ENCODE measurements around the gene CNR2. TPM values are rescaled to one million over a fixed set of nuclear protein-coding genes. Genes with fewer than 3 reads are reported as not detected.

CNR2 gene
- total RNA-seq, 1 donor from 2014 or later: not detected

- H3K27ac Mint-ChIP-seq (ENCODE audit: unreplicated experiment): no peak overlapping the region
- H3K36me3 Mint-ChIP-seq (ENCODE audit: low read depth, unreplicated experiment): no peaks in the 10 kb centered on the region
- H3K4me1 Mint-ChIP-seq (ENCODE audit: unreplicated experiment): peaks cover 4% of the 10 kb centered on the region
- no peaks in the 10 kb centered on the region for H3K9me3 Mint-ChIP-seq (ENCODE audit: unreplicated experiment)
- TF ChIP-seq CTCF (IDR thresholded peaks at IDR 0.05; ENCODE audit: unreplicated experiment): no peak
- H3K4me3 Mint-ChIP-seq (ENCODE audit: unreplicated experiment): no peak overlapping the region
- H3K27me3 Mint-ChIP-seq (ENCODE audit: unreplicated experiment): peaks cover 1% of the 10 kb centered on the region
- DNase-seq (ENCODE audit: low spot score): no peak
These were observed 27.9 kb downstream of the CNR2 start for GRCh38 chr1:23885222-23885621.

GRCh38 chr1:23882746-23883145, 30.4 kb downstream of the CNR2 start:
- peaks cover 8% of the 10 kb centered on the region for H3K9me3 Mint-ChIP-seq (ENCODE audit: unreplicated experiment)
- no peak for TF ChIP-seq CTCF (IDR thresholded peaks at IDR 0.05; ENCODE audit: unreplicated experiment)
- H3K27me3 Mint-ChIP-seq (ENCODE audit: unreplicated experiment): no peaks in the 10 kb centered on the region
- no peak overlapping the region for H3K4me3 Mint-ChIP-seq (ENCODE audit: unreplicated experiment)
- H3K36me3 Mint-ChIP-seq (ENCODE audit: low read depth, unreplicated experiment): peaks cover 7% of the 10 kb centered on the region
- DNase-seq (ENCODE audit: low spot score): no peak
- H3K27ac Mint-ChIP-seq (ENCODE audit: unreplicated experiment): no peak overlapping the region
- peaks cover 4% of the 10 kb centered on the region for H3K4me1 Mint-ChIP-seq (ENCODE audit: unreplicated experiment)

- no peak overlapping the region for H3K27ac Mint-ChIP-seq (ENCODE audit: unreplicated experiment)
- peaks cover 12% of the 10 kb centered on the region for H3K36me3 Mint-ChIP-seq (ENCODE audit: low read depth, unreplicated experiment)
- H3K4me3 Mint-ChIP-seq (ENCODE audit: unreplicated experiment): no peak overlapping the region
- H3K4me1 Mint-ChIP-seq (ENCODE audit: unreplicated experiment): no peaks in the 10 kb centered on the region
- H3K27me3 Mint-ChIP-seq (ENCODE audit: unreplicated experiment): no peaks in the 10 kb centered on the region
- H3K9me3 Mint-ChIP-seq (ENCODE audit: unreplicated experiment): peaks cover 9% of the 10 kb centered on the region
- DNase-seq (ENCODE audit: low spot score): no peak
- no peak for TF ChIP-seq CTCF (IDR thresholded peaks at IDR 0.05; ENCODE audit: unreplicated experiment)
These were observed 33.4 kb downstream of the CNR2 start for GRCh38 chr1:23879809-23880208.

- Mint-ChIP-seq H3K27ac (ENCODE audit: unreplicated experiment) (no peak overlapping the region), H3K4me3 (ENCODE audit: unreplicated experiment) (no peak overlapping the region), H3K27me3 (ENCODE audit: unreplicated experiment) (no peaks in the 10 kb centered on the region), H3K9me3 (ENCODE audit: unreplicated experiment) (peaks cover 9% of the 10 kb centered on the region), H3K36me3 (ENCODE audit: low read depth, unreplicated experiment) (peaks cover 12% of the 10 kb centered on the region), H3K4me1 (ENCODE audit: unreplicated experiment) (no peaks in the 10 kb centered on the region)
- DNase-seq (ENCODE audit: low spot score): no peak
- TF ChIP-seq CTCF (IDR thresholded peaks at IDR 0.05; ENCODE audit: unreplicated experiment): no peak
These were observed 34.5 kb downstream of the CNR2 start for GRCh38 chr1:23878668-23879067.

GRCh38 chr1:23875382-23875781, 37.8 kb downstream of the CNR2 start:
- no peak for TF ChIP-seq CTCF (IDR thresholded peaks at IDR 0.05; ENCODE audit: unreplicated experiment)
- Mint-ChIP-seq H3K27me3 (ENCODE audit: unreplicated experiment) (no peaks in the 10 kb centered on the region), H3K36me3 (ENCODE audit: low read depth, unreplicated experiment) (peaks cover 12% of the 10 kb centered on the region), H3K9me3 (ENCODE audit: unreplicated experiment) (peaks cover 9% of the 10 kb centered on the region), H3K4me1 (ENCODE audit: unreplicated experiment) (no peaks in the 10 kb centered on the region), H3K27ac (ENCODE audit: unreplicated experiment) (no peak overlapping the region), H3K4me3 (ENCODE audit: unreplicated experiment) (no peak overlapping the region)
- no peak for DNase-seq (ENCODE audit: low spot score)
